IPS-15b (cell line): Measurements from ENCODE around the gene ETDC.
A peak's percentile ranks its signal among the peaks of the same experiment; 100 is the strongest.
"Not testable (repeated sequence)": the region's sequence is repeated elsewhere in the genome, so short reads cannot be mapped to it uniquely, and the experiment has no call there.

Experiments used
- H3K27me3 ChIP-seq: one replicate; pipeline ENCODE4 v1.6.1; 2013; ENCODE audit warnings: low read length; ENCODE audit not compliant: control insufficient read depth, insufficient read depth
- H3K36me3 ChIP-seq: one replicate; pipeline ENCODE4 v1.6.1; 2013; ENCODE audit warnings: low read length; ENCODE audit not compliant: control insufficient read depth, insufficient read depth
- H3K4me1 ChIP-seq: one replicate; pipeline ENCODE4 v1.6.1; 2013; ENCODE audit warnings: mild to moderate bottlenecking, low read length; ENCODE audit not compliant: control insufficient read depth, insufficient read depth
- H3K4me3 ChIP-seq: one replicate; pipeline ENCODE4 v1.5.1; 2013; ENCODE audit warnings: low read depth, low read length
- H3K9ac ChIP-seq: one replicate; pipeline ENCODE4 v1.6.1; 2013; ENCODE audit warnings: low read depth, mild to moderate bottlenecking, low read length
- H3K9me3 ChIP-seq: one replicate; pipeline ENCODE4 v1.6.1; 2013; ENCODE audit warnings: mild to moderate bottlenecking, low read length; ENCODE audit not compliant: control insufficient read depth, insufficient read depth

Gene ETDC

DNA sequence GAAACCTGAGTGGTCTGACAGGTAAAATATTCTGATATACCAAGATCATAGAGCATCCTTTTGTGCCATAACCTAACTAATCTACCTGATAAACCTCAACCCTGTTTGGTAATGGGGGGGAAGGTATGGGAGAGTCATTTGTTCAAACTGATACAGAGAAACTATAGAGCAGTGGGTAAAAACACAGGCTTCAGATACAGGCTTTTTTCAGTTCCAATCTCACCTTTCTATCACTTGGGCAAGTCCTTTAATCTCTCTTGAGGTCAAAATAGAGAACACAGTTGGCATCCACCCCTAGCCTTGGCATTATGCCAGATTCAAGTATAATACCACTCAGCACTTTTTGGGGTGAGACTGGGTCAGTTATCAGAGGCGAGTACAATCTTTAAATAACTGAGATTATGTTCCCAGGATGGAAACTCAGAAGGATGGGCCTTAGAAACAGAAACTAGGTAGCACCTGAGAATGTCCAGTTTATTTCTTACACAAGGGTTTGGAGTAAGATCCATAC is 880 bp upstream of the ETDC start:
- Histone ChIP-seq H3K9me3 (no peaks in the 10 kb centered on the region), H3K9ac (no peak overlapping the region), H3K27me3 (no peaks in the 10 kb centered on the region), H3K4me3 (no peak overlapping the region), H3K36me3 (no peaks in the 10 kb centered on the region), H3K4me1 (peaks cover 13% of the 10 kb centered on the region)

DNA sequence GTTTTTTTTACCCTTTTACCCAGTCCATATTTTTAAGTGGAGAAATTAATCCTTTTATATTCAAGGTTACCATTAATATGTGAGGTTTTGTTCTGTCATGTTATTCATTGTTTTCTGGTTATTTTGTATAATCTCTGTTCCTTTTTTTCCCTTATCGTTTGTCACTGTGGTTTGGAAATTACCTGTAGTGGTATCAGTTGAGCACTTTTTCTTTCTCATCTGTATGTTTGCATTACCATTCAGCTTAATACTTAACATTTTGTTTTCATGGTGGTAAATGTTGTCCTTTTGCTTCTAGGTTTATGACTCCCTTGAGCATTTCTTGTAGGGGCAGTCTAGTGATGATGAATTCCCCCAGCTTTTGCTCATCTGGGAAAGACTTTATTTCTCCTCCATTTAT is 6.6 kb downstream of the ETDC start:
- Histone ChIP-seq H3K4me1 (no peaks in the 10 kb centered on the region), H3K9ac (no peak overlapping the region), H3K4me3 (no peak overlapping the region), H3K27me3 (no peaks in the 10 kb centered on the region), H3K9me3 (peaks cover 12% of the 10 kb centered on the region), H3K36me3 (peaks cover 6% of the 10 kb centered on the region)

DNA sequence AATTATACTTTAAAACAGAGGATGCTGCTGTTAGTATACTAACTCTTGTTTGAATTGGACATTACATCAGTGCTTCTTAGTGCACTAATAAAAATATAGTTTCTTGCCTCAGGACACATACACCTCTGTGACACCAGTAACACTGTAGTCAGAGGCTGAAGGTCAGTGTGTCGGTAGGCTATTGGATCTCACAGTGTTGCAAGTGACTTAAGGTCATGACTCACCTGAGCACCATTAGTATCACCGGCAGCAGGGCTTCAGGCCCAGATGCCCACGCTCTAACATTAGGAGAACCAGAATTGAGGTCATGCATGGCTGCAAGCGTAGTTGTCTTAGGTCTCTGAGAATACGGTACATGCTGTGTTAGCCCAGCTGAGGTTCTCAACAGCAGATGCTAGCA is 15.2 kb downstream of the ETDC start:
- Histone ChIP-seq H3K27me3 (peaks cover 4% of the 10 kb centered on the region), H3K4me3 (no peak overlapping the region), H3K36me3 (peaks cover 4% of the 10 kb centered on the region), H3K4me1 (no peaks in the 10 kb centered on the region), H3K9ac (no peak overlapping the region), H3K9me3 (peaks cover 9% of the 10 kb centered on the region)

DNA sequence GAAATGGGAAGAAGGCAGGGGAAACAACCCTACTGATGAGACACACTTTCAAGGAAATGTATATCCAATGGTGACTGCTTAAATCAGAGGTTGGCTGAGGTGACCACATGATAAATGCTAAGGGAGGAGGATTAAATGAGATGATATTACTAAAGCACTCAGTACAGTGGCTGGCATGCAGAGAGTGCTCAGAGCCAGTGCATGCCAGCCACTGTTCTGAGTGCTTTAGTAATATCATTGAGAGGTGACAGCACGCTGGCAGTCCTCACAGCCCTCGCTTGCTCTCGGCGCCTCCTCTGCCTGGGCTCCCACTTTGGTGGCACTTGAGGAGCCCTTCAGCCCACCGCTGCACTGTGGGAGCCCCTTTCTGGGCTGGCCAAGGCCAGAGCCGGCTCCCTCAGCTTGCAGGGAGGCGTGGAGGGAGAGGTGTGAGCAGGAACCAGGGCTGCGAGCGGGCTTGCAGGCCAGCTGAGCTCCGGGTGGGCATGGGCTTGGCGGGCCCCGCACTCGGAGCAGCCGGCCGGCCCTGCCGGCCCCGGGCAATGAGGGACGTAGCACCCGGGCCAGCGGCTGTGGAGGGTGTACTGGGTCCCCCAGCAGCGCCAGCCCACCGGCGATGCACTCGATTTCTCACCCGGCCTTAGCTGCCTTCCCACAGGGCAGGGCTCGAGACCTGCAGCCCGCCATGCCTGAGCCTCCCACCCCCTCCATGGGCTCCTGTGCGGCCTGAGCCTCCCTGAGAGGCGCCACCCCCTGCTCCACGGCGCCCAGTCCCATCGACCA is 15.9 kb downstream of the ETDC start:
- not testable (repeated sequence) for H3K9me3 ChIP-seq, H3K4me3 ChIP-seq, H3K9ac ChIP-seq, H3K4me1 ChIP-seq, H3K27me3 ChIP-seq, H3K36me3 ChIP-seq

DNA sequence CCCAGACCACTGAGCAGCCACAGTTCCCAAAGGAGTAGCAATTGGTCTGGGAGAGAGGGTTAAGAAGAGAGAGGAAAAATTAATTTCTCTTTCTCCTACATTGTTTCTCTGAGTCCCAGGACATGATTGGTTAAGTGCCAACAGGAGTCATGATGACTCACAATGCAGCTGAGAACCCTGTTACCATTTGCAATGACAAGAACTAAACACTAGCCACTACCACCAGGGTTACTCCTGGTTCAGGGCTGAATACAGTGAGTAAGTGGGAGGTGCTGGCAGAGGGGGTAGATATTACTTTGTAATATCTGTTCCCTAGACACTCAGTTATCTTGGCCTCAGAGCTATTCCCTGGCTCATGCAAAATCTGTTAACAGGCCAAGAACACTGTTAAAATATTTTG is 18.0 kb downstream of the ETDC start:
- Histone ChIP-seq H3K9me3 (peaks cover 9% of the 10 kb centered on the region), H3K9ac (no peak overlapping the region)

DNA sequence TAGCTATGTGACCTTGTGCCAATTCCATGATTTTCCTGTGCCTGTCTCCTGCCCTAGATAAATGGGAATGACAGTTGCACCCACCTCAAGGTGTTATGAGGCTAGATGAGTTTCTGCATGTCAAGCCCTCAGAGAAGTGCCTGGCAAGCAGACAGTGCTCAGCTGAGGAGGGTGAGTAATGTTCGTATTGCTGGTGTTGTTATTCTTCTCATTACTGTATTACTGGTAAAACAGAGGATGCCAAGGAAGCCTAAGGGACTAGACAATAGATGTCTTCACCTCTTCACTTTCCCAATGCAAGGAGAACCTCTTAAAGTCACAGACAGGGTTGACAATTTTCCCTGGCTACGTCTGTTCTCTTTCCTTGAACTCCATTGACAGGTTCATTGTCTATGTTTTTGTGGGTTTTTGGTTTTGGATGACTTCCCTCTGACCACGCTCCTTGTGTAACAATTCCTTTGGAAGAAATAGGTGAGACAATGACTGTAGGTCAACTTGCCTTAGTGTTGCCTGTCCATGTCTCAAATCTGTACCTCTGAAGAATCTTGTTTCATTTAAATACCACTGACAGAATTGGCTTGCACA is 19.2 kb downstream of the ETDC start:
- Histone ChIP-seq H3K9me3 (no peaks in the 10 kb centered on the region), H3K4me1 (peaks cover 9% of the 10 kb centered on the region)

More for the DNA sequence above, 18.0 kb downstream of the ETDC start:
- Histone ChIP-seq H3K27me3 (peaks cover 4% of the 10 kb centered on the region), H3K4me3 (no peak overlapping the region), H3K36me3 (peaks cover 4% of the 10 kb centered on the region), H3K4me1 (peaks cover 9% of the 10 kb centered on the region)

DNA sequence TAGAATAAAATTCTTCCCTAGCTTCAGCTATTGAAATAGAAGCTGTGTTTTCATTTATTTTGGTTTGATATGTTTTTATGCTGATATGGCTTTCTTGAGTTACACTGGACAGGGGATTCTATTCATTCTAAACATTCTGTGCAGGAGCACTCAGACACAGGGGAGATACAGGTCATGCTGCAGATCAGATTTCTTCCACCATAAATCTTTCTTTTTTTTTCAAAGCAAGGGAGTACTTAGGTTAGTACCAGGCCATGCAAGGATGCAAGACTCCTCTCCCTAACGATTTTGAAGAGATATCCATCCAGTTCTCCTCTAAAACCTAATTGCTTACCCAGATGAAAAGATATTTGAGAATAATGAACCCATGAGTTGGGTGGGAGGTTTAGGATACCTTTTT is 21.4 kb downstream of the ETDC start:
- Histone ChIP-seq H3K36me3 (no peaks in the 10 kb centered on the region), H3K27me3 (no peaks in the 10 kb centered on the region), H3K9me3 (peaks cover 3% of the 10 kb centered on the region), H3K4me3 (no peak overlapping the region), H3K4me1 (peaks cover 9% of the 10 kb centered on the region), H3K9ac (no peak overlapping the region)

More for the DNA sequence above, 19.2 kb downstream of the ETDC start:
- Histone ChIP-seq H3K4me3 (no peak overlapping the region), H3K27me3 (peaks cover 2% of the 10 kb centered on the region), H3K36me3 (peaks cover 4% of the 10 kb centered on the region), H3K9ac (no peak overlapping the region)

DNA sequence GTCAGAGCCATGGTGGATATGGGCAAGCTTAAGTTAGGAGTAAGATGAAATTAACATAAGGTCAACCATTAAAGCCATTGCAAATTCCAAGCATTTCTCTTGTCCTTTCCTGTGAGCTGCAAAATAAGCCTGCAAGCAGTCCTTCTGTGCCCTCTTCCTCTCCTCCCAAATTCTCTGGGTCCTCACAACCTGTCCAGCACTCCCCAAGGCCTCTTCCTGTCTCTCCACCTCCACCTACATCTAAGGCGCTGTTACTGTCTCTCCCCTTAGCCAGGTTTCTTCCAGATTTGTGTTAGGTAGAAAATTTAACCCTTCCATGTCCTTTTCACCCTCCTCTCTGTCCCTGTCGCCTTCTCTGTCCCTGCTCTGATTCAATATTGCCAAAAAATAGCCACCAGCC is 22.2 kb downstream of the ETDC start:
- no peaks in the 10 kb centered on the region for H3K36me3 ChIP-seq
- no peak overlapping the region for H3K4me3 ChIP-seq
- H3K27me3 ChIP-seq: no peaks in the 10 kb centered on the region
- no peak overlapping the region for H3K9ac ChIP-seq
- H3K9me3 ChIP-seq: peaks cover 3% of the 10 kb centered on the region
- peaks cover 9% of the 10 kb centered on the region for H3K4me1 ChIP-seq

DNA sequence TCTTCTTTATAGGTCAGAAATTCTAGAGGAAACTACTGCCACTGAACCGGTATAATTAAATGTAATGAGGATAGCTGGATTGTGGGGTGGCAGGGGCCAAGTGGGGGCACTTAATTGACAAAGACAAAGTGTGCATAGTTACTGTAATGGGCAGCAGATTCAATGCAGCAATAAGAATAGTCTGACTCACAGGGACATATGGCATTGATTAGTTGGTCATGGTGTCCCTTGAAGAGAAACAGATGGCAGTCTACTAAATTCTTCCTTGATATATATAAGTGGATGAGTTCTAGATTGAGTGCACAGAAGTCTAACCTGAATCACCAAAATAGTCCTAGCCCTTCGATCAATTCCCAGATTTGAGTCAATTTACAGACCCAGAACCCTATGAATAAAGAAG is 31.6 kb downstream of the ETDC start:
- Histone ChIP-seq H3K4me1 (no peaks in the 10 kb centered on the region), H3K9me3 (no peaks in the 10 kb centered on the region), H3K27me3 (no peaks in the 10 kb centered on the region), H3K9ac (no peak overlapping the region), H3K36me3 (peaks cover 6% of the 10 kb centered on the region), H3K4me3 (peak overlapping the region; percentile 60)

DNA sequence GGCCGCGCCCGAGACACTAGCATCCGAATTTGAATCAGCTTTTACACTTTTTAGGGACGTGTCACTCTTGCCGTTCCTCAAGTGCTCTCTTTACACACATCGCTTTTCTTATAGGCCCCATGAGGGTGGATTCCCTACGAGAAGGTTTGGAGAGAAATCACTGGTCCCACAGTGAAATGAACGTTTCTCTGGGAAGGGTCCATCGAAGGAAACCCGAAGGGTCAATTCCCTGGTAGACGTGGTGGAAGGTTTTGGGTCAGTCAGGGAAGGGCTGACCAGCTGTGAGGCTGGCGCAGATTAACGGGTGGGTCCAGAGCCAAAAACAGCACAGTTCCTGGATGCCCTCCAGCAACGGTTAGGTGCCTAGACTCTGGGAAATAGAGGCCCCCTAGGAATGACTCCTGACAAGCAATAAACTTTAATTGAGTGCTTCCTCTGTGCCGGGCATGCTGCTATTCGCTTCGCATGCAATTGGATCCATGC is 35.9 kb downstream of the ETDC start:
- Histone ChIP-seq H3K9ac (peak overlapping the region; percentile 41), H3K27me3 (no peaks in the 10 kb centered on the region), H3K4me3 (peak overlapping the region; percentile 60), H3K9me3 (no peaks in the 10 kb centered on the region), H3K36me3 (peaks cover 2% of the 10 kb centered on the region), H3K4me1 (no peaks in the 10 kb centered on the region)

DNA sequence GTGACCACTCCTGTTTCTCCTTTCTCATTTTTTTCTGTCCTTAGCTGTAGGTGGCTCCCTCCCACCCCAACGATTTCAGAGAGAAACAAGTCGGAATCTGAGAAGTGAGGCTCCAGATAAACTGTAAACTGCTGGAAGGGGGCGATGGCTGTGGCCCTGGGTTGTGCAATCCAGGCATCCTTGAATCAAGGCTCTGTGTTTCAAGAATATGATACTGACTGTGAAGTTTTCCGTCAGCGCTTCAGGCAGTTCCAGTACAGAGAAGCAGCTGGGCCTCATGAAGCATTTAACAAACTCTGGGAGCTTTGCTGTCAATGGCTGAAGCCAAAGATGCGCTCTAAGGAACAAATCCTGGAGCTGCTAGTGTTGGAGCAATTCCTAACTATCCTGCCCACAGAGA is 37.7 kb downstream of the ETDC start:
- no peaks in the 10 kb centered on the region for H3K9me3 ChIP-seq
- no peaks in the 10 kb centered on the region for H3K27me3 ChIP-seq
- H3K36me3 ChIP-seq: peaks cover 9% of the 10 kb centered on the region
- H3K4me3 ChIP-seq: no peak overlapping the region
- H3K9ac ChIP-seq: no peak overlapping the region
- no peaks in the 10 kb centered on the region for H3K4me1 ChIP-seq
